Esophagus squamous epithelium (tissue), 5 donors: ENCODE measurements around the gene ATRNL1. TPM values are rescaled to one million over a fixed set of nuclear protein-coding genes. Genes with fewer than 3 reads are reported as not detected.
A peak's percentile ranks its signal among the peaks of the same experiment; 100 is the strongest.

Source experiments
- DNase-seq: peaks from one replicate; lab custom pipeline; 2025; lab: John Stamatoyannopoulos, UW
- H3K27ac ChIP-seq, 4 donors: fragments of 200-600 bp; sonication (generic); one replicate each; pipeline ENCODE4 v1.5.1; 2016 to 2019; ENCODE audit warnings: mild to moderate bottlenecking in 1 of 4
- H3K27me3 ChIP-seq, 4 donors: fragments of 200-600 bp; sonication (generic); 1 replicate in 3 of 4; 2 replicates in 1 of 4; pipeline versions ENCODE4 v1.5.1 to v1.6.0; 2017 to 2021; ENCODE audit warnings: antibody characterized with exemption in 1 of 4
- H3K36me3 ChIP-seq, 3 donors: fragments of 200-600 bp; sonication (generic); one replicate each; pipeline ENCODE4 v1.5.1; 2016 to 2019
- H3K4me1 ChIP-seq, 3 donors: fragments of 200-600 bp; sonication (generic); one replicate each; pipeline ENCODE4 v1.5.1; 2017 to 2019
- H3K4me3 ChIP-seq, 4 donors: fragments of 200-600 bp; sonication (generic); 1 replicate in 3 of 4; 2 replicates in 1 of 4; pipeline ENCODE4 v1.5.1; 2016 to 2019; ENCODE audit warnings: mild to moderate bottlenecking in 2 of 4, moderate library complexity in 1 of 4
- H3K9me3 ChIP-seq, 3 donors: fragments of 200-600 bp; sonication (generic); one replicate each; pipeline ENCODE4 v1.5.1; 2016 to 2019
- POLR2A ChIP-seq, 4 donors: fragments of 450-650 bp; IDR thresholded peaks; one replicate each; pipeline ENCODE4 v1.6.1; 2017; ENCODE audit warnings: antibody characterized with exemption in 4 of 4, mild to moderate bottlenecking in 4 of 4, moderate library complexity in 3 of 4
- WGBS, 2 donors: methylation state at CpG; one replicate each; pipeline ENCODE4 v1.1.5; 2018; 5-methylcytosine and 5-hydroxymethylcytosine counted together
- intact Hi-C: fragments of 100-400 bp; cut with DNase I; formaldehyde crosslinking; loops from one replicate; pipeline ENCODE4 v1.15.0; 2022
- total RNA-seq, 4 donors: library from RNA; depleted of rRNA; stranded (reverse); fragments of >200 nt; gene quantifications; one replicate each; pipeline ENCODE4 v1.1.0, GENCODE V29; 2016
- TF ChIP-seq, protein P1 (sequence below), 6 experiments: fragments of 450-650 bp in 4 of 6; fragments of 200-600 bp in 2 of 6; sonication (generic) in 2 of 6; IDR thresholded peaks; one replicate each; pipeline ENCODE4 v1.5.1; 2016 to 2019; ENCODE audit warnings: antibody characterized with exemption in 6 of 6, mild to moderate bottlenecking in 4 of 6, moderate library complexity in 4 of 6
- donor health status: DM: yes; HTN: yes; CAD: no.

Gene ATRNL1
- total RNA-seq, 4 donors from 2014 or later: 0.64 to 15.1 (median 2.6) TPM

DNA sequence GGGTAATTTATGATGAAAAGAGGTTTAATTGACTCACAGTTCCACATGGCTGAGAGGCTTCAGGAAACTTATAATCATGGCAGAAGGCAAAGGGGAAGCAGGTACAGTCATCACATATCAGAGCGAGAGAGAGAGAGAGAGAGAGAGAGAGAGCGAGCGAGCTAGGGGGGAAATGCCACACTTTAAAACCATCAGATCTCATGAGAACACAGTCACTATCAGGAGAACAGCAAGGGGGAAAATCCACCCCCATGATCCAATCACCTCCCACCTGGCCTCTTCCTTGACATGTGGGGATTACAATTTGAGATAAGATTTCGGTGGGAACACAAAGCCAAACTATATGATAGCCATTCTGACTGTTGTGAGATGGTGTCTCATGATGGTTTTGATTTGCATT, 603.6 kb downstream of the ATRNL1 start:
- H3K27me3 ChIP-seq: no peaks in the 10 kb centered on the region
- H3K36me3 ChIP-seq: no peaks in the 10 kb centered on the region
- H3K27ac ChIP-seq: no peak overlapping the region
- no peaks in the 10 kb centered on the region for H3K4me1 ChIP-seq
- H3K9me3 ChIP-seq: no peaks in the 10 kb centered on the region
- TF ChIP-seq, protein P1, sequence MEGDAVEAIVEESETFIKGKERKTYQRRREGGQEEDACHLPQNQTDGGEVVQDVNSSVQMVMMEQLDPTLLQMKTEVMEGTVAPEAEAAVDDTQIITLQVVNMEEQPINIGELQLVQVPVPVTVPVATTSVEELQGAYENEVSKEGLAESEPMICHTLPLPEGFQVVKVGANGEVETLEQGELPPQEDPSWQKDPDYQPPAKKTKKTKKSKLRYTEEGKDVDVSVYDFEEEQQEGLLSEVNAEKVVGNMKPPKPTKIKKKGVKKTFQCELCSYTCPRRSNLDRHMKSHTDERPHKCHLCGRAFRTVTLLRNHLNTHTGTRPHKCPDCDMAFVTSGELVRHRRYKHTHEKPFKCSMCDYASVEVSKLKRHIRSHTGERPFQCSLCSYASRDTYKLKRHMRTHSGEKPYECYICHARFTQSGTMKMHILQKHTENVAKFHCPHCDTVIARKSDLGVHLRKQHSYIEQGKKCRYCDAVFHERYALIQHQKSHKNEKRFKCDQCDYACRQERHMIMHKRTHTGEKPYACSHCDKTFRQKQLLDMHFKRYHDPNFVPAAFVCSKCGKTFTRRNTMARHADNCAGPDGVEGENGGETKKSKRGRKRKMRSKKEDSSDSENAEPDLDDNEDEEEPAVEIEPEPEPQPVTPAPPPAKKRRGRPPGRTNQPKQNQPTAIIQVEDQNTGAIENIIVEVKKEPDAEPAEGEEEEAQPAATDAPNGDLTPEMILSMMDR (IDR thresholded peaks at IDR 0.05): no peak
- intact Hi-C loops: no loop called here
- H3K4me3 ChIP-seq: no peak overlapping the region
- DNase-seq: no peak
- WGBS, 2 donors: 52 to 67% methylated on average over 4 of the region's 4 CpGs

DNA sequence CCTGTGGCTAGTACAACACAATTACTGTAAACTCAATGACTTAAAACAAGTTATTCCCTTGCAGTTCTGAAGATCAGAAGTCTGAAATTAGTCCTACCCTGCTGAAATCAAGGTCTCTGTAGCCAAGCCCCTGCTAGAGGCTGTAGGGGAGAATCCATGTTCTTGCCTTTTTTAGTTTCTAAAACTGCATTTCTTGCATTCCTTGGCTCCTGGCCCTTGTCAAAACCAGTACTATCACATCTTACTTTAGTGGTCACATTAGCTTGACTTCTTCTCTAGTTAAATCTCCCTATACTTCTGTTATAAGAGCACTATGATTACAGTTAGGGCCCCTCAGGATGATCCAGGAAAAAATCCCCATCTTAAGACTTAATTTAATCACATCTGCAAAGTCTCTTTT, 612.9 kb downstream of the ATRNL1 start:
- intact Hi-C loops: no loop called here
- TF ChIP-seq POLR2A (IDR thresholded peaks at IDR 0.05): no peak
- TF ChIP-seq, protein P1 (IDR thresholded peaks at IDR 0.05): no peak
- Histone ChIP-seq H3K27me3 (no peaks in the 10 kb centered on the region), H3K27ac (no peak overlapping the region), H3K4me3 (no peak overlapping the region), H3K4me1 (no peaks in the 10 kb centered on the region), H3K9me3 (no peaks in the 10 kb centered on the region), H3K36me3 (no peaks in the 10 kb centered on the region)
- no peak for DNase-seq

GRCh38 chr10:115706488-115707076, 613.4 kb downstream of the ATRNL1 start:
- Histone ChIP-seq H3K4me3 (no peak overlapping the region), H3K9me3 (no peaks in the 10 kb centered on the region), H3K4me1 (no peaks in the 10 kb centered on the region), H3K27me3 (no peaks in the 10 kb centered on the region), H3K27ac (no peak overlapping the region), H3K36me3 (no peaks in the 10 kb centered on the region)
- DNase-seq: no peak
- TF ChIP-seq POLR2A (IDR thresholded peaks at IDR 0.05): no peak
- TF ChIP-seq, protein P1 (IDR thresholded peaks at IDR 0.05): peak in 4 of 6 experiments; percentile 18 to 38 (median 30)
- intact Hi-C loops: no loop called here
- 52 to 61% methylated on average over 2 of the region's 2 CpGs for WGBS, 2 donors

- H3K36me3 ChIP-seq: no peaks in the 10 kb centered on the region
- no peaks in the 10 kb centered on the region for H3K4me1 ChIP-seq
- no peak overlapping the region for H3K4me3 ChIP-seq
- 77 to 88% methylated on average over 1 of the region's 1 CpG for WGBS, 2 donors
- DNase-seq: no peak
- no peaks in the 10 kb centered on the region for H3K9me3 ChIP-seq
- TF ChIP-seq, protein P1 (IDR thresholded peaks at IDR 0.05): no peak
- TF ChIP-seq POLR2A (IDR thresholded peaks at IDR 0.05): no peak
- no peak overlapping the region for H3K27ac ChIP-seq
- intact Hi-C loops: no loop called here
- H3K27me3 ChIP-seq: no peaks in the 10 kb centered on the region
Measured at GRCh38 chr10:115710136-115710535, 617.0 kb downstream of the ATRNL1 start.

- TF ChIP-seq, protein P1 (IDR thresholded peaks at IDR 0.05): no peak
- TF ChIP-seq POLR2A (IDR thresholded peaks at IDR 0.05): no peak
- 75 to 92% methylated on average over 1 of the region's 1 CpG for whole genome bisulfite sequencing, 2 donors
- Histone ChIP-seq H3K27ac (no peak overlapping the region), H3K4me3 (no peak overlapping the region), H3K4me1 (no peaks in the 10 kb centered on the region), H3K27me3 (no peaks in the 10 kb centered on the region), H3K9me3 (no peaks in the 10 kb centered on the region), H3K36me3 (no peaks in the 10 kb centered on the region)
- DNase-seq: no peak
- intact Hi-C loops: no loop called here
Measured at GRCh38 chr10:115711306-115711705, 618.1 kb downstream of the ATRNL1 start.
